SJCRH30 (cell line): ENCODE data around the gene PHKA2. TPM values are rescaled to one million over a fixed set of nuclear protein-coding genes. Genes with fewer than 3 reads are reported as not detected.

Experiments used
- DNase-seq, 2 experiments: peaks; one replicate each; pipeline ENCODE4 v3.0.0-alpha.2; 2015 to 2020
- H3K27ac ChIP-seq: fragments of 250-450 bp; sonication (Bioruptor Pico); 2 replicates; pipeline ENCODE4 v1.5.1; 2020; ENCODE audit warnings: mild to moderate bottlenecking, moderate library complexity
- H3K27me3 ChIP-seq: fragments of 250-450 bp; sonication (Bioruptor Pico); 2 replicates; pipeline ENCODE4 v1.5.1; 2020; ENCODE audit warnings: mild to moderate bottlenecking, moderate library complexity
- H3K36me3 ChIP-seq: fragments of 250-450 bp; sonication (Bioruptor Pico); 2 replicates; pipeline ENCODE4 v1.5.1; 2020; ENCODE audit warnings: mild to moderate bottlenecking, moderate library complexity
- H3K4me1 ChIP-seq: fragments of 250-450 bp; sonication (Bioruptor Pico); 2 replicates; pipeline ENCODE4 v1.5.1; 2020; ENCODE audit warnings: mild to moderate bottlenecking, moderate library complexity
- H3K4me3 ChIP-seq: fragments of 250-450 bp; sonication (Bioruptor Pico); 2 replicates; pipeline ENCODE4 v1.5.1; 2020; ENCODE audit warnings: mild to moderate bottlenecking, moderate library complexity
- H3K9me3 ChIP-seq: fragments of 250-450 bp; sonication (Bioruptor Pico); replicated peaks from 2 replicates; pipeline ENCODE4 v1.5.1; 2020; ENCODE audit warnings: mild to moderate bottlenecking, moderate library complexity
- total RNA-seq: library from RNA; depleted of rRNA; stranded (reverse); fragments of >200 nt; shearing (Covaris generic); gene quantifications from 2 replicates; pipeline ENCODE4 v1.2.3, GENCODE V29; 2014

Gene PHKA2
- total RNA-seq, 1 experiment from 2014 or later: 30.3 TPM

DNA sequence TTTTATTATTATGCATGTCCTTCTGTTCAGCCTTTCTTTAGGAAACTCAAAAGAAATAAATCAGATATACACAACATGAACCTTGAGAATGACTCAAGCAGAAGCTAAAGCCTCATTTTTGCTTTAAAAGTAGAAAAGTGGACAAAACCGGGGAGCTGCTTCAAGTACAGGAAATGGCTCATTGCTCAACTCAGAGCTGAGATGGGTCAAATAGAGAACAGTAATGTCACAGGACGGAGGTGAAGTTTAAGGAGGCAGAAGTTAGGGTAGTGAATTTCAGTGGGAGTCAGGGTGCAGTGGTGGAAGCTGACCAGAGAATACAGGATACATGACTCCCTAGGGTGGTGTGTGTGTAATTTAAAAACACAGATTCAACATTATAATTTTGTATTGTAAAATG lies 22.2 kb downstream of the PHKA2 start:
- no peak overlapping the region for H3K27ac ChIP-seq
- H3K9me3 ChIP-seq: no peaks in the 10 kb centered on the region
- no peaks in the 10 kb centered on the region for H3K36me3 ChIP-seq
- H3K27me3 ChIP-seq: no peaks in the 10 kb centered on the region
- DNase-seq: no peak
- no peaks in the 10 kb centered on the region for H3K4me1 ChIP-seq
- no peak overlapping the region for H3K4me3 ChIP-seq

DNA sequence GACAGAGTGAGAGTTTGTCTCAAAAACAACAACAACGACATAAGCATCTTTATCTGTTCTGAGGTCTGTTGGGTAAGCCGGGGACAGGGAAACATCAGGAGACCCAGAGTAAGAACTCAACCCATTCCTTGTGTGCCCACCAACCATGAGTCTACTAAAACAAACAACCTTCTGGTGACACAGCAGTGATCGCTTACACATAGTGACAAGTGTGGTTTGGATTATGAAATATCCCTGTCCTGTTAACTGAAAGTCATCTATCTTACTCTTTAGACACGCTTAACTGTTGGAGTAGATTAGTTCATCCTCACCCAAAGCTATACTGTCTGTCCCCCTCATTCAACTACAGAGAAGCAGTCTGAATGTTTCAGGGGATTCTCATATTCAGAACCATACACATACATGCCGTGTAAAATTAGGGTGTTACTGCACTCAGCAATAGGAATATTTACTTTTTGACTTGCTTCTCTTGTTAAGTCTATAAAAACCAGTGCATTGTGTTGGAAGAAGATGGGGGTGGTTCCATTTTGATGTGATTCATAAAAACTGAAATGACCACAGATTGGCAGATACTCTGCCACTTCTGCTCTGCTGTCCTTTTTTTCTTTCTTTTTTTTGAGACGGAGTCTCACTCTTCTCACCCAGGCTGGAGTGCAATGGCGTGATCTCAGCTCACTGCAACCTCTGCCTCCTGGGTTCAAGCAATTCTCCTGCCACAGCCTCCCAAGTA lies 27.4 kb downstream of the PHKA2 start:
- DNase-seq: no peak
- Histone ChIP-seq H3K4me1 (no peaks in the 10 kb centered on the region), H3K4me3 (no peak overlapping the region), H3K27ac (no peak overlapping the region), H3K27me3 (no peaks in the 10 kb centered on the region), H3K9me3 (no peaks in the 10 kb centered on the region), H3K36me3 (no peaks in the 10 kb centered on the region)

DNA sequence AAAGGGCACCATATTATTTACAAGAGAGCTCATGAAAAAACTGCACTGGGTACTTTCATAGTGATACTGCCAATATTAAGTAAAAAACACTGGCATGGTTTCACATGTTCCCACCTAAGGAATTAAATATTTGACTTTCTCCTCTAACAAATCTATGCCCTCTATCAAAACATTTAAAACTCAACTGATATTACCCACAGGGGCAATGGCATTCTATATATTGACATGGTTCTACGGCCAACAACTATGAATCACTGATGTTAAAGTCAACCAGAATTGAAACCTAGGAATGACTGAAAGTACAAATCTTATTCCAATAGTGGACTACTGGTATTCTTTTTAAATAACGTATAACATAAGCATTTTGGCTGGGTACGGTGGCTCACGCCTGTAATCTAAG lies 28.2 kb downstream of the PHKA2 start:
- no peak overlapping the region for H3K27ac ChIP-seq
- H3K27me3 ChIP-seq: no peaks in the 10 kb centered on the region
- no peak overlapping the region for H3K4me3 ChIP-seq
- no peaks in the 10 kb centered on the region for H3K4me1 ChIP-seq
- H3K36me3 ChIP-seq: no peaks in the 10 kb centered on the region
- DNase-seq: no peak
- H3K9me3 ChIP-seq: no peaks in the 10 kb centered on the region

DNA sequence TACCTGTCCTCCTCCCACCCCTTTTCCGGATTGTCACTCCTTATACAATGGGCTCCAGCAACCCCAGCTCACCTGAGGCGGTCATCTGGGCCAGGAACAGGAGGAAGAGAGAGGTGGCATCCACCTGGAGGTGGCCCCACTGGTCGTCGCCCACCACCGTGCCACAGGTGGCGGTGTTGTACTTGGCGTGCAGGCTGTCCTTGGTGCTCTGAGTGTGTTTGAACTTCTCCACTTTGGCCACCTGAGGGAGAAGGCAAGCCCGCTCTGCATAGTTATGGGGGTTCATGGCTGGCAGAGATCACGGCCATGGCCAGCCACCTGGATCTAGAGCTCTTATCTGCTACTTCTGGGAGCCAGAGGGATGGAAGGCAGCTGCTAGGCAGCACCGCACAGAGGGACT lies 32.9 kb downstream of the PHKA2 start:
- no peaks in the 10 kb centered on the region for H3K4me1 ChIP-seq
- DNase-seq: no peak
- H3K36me3 ChIP-seq: peaks cover 6% of the 10 kb centered on the region
- no peaks in the 10 kb centered on the region for H3K9me3 ChIP-seq
- H3K27me3 ChIP-seq: no peaks in the 10 kb centered on the region
- H3K27ac ChIP-seq: no peak overlapping the region
- no peak overlapping the region for H3K4me3 ChIP-seq

DNA sequence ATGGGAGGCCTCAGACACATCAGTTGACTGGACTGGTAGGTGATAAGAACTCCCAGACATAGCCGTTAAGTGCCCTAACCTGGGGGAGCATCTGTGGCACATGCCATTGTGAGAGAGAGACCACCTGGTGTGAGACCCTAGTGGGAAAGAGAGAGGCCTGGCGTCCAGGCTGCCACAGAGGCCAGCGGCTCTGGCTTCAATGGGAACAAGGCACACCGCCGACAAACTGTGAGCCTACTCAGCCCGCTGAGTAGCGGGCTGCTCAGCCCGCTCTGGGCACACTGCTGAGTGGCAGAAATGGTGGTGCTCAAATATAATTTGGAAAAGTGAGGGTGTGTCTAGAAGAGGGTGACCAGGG lies 34.0 kb downstream of the PHKA2 start:
- Histone ChIP-seq H3K27ac (no peak overlapping the region), H3K9me3 (no peaks in the 10 kb centered on the region), H3K4me1 (no peaks in the 10 kb centered on the region), H3K27me3 (no peaks in the 10 kb centered on the region), H3K4me3 (no peak overlapping the region), H3K36me3 (peaks cover 6% of the 10 kb centered on the region)
- DNase-seq: no peak

DNA sequence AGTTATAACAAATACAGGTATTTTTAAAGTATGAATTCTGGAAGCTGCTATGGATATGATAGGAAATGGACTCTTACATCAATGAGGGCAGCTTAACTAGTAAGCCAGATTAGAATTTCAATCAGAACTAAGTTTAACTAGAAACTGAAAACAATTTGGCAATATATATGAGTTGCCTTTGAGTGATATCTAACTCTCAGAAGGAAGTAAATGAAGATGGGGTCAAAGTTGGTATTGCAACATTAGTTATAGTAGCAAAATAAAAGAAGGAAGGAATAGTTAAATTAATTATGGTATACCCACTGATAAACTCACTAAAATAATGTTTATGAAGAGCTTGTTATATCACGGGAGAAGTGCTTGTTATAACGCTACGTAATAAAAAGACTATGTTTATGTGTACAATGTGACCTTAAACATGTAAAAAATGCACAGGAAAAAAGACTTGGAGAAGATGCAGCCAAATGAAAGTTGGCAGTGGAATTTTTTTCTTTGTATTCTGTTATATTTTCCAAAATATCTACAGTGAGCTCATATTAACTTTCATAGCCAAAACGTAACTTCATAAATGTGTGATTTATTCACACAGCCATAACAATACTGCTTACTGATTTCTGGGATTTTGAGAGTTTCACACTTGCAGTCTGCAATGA lies 34.5 kb downstream of the PHKA2 start:
- H3K9me3 ChIP-seq: no peaks in the 10 kb centered on the region
- DNase-seq: no peak
- H3K4me1 ChIP-seq: no peaks in the 10 kb centered on the region
- H3K27ac ChIP-seq: no peak overlapping the region
- no peak overlapping the region for H3K4me3 ChIP-seq
- no peaks in the 10 kb centered on the region for H3K27me3 ChIP-seq
- H3K36me3 ChIP-seq: peaks cover 6% of the 10 kb centered on the region

DNA sequence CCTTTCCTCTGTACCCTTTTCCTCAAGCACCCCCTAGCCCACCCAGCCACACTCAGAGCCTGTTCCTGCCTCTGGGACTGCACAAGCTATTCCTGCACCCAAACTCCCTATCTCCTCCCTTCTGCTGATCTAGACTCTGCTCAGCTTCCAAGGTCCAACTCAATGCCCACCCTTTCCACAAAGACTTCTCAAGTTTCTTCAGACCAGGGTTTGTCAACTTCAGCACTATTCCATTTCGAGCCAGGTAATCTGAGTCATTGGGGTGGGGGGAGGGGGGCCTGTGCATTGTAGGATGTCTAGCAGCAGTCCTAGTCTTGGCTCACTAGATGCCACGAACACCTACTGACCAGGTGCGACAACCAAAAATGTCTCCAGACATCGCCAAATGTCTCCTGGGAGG lies 37.3 kb downstream of the PHKA2 start:
- no peak overlapping the region for H3K4me3 ChIP-seq
- no peak for DNase-seq
- H3K27ac ChIP-seq: no peak overlapping the region
- no peaks in the 10 kb centered on the region for H3K9me3 ChIP-seq
- H3K27me3 ChIP-seq: no peaks in the 10 kb centered on the region
- H3K4me1 ChIP-seq: no peaks in the 10 kb centered on the region
- H3K36me3 ChIP-seq: peaks cover 6% of the 10 kb centered on the region

DNA sequence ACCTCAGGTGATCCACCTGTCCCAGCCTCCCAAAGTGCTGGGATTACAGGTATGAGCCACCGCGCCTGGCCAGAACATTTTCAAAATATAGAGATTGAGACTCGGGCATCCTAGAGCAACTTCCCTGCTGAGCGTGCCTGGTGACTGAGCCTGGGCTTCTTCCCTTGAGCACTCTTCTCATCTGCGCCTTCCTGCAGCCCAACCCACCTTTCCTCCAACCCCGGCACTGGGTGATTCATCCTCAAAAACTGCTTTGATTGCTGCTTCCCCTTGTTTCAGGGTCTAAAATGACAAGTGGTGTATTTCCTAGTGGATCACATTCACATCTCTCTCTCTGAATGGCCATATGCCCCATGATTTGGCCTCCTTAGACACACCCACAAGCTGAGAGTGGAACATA lies 37.8 kb downstream of the PHKA2 start:
- Histone ChIP-seq H3K9me3 (no peaks in the 10 kb centered on the region), H3K27me3 (no peaks in the 10 kb centered on the region), H3K4me1 (no peaks in the 10 kb centered on the region), H3K36me3 (peaks cover 6% of the 10 kb centered on the region), H3K27ac (no peak overlapping the region), H3K4me3 (no peak overlapping the region)
- DNase-seq: no peak

DNA sequence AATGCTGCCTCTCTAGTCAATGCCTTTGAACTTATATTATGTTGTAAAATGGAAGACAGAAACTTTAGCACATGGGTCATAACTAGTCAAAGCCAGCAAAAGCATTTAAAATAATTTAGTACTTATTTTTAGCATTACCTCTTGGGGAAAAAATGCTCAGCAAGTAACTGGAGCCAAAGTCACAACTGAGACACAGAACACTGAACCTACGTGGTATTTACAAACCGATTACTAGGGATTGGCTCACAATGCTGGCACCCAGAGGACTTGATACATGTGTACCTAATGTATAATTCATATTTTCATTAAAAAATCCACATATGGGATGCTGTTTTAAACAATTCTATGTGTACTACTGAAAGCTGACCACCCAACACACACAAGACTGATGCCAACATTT lies 38.4 kb downstream of the PHKA2 start:
- Histone ChIP-seq H3K27ac (no peak overlapping the region), H3K4me1 (no peaks in the 10 kb centered on the region)

DNA sequence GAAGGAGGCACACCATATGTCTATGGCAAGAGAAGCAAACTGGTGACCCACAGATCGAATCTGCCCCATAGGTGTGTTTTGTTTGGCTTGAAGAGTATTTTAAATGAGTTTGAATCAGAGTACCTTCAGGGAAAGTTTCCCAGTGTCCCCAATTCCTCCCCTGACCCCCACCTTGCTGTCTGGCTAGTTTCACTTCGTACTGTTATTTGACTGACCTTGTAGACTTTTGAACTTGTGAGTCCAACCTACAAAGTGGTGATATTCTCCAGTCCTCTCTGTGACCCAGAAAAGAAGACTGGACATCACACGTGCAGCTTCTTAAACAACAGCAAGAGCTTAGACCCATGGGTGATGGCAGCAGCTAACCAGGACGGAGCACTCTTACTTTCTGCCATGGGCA lies 39.4 kb downstream of the PHKA2 start:
- no peak overlapping the region for H3K4me3 ChIP-seq
- no peak overlapping the region for H3K27ac ChIP-seq
- no peaks in the 10 kb centered on the region for H3K9me3 ChIP-seq
- H3K4me1 ChIP-seq: no peaks in the 10 kb centered on the region
- peaks cover 10% of the 10 kb centered on the region for H3K36me3 ChIP-seq
- no peak for DNase-seq
- H3K27me3 ChIP-seq: no peaks in the 10 kb centered on the region

More for the DNA sequence above, 38.4 kb downstream of the PHKA2 start:
- H3K9me3 ChIP-seq: no peaks in the 10 kb centered on the region
- H3K36me3 ChIP-seq: peaks cover 10% of the 10 kb centered on the region
- no peak for DNase-seq
- no peaks in the 10 kb centered on the region for H3K27me3 ChIP-seq
- no peak overlapping the region for H3K4me3 ChIP-seq

DNA sequence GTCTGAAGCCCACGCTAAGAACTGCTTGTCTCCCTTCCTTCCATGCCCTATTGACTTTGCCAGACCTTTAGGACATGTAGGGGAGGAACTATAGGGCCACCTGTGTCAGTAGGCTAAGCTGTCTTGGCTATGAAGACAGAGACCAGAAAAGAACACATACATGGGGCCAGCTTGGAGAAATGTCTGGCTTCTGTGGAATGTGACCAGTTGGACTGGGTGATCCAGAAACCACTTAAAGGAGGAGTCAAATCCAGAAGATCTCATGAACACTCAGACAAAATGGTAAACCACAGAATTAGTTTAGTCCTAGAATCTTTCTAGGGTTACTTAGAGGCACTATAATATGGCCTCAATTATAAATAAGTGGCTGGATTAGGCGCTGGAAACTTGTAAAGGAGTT lies 42.0 kb downstream of the PHKA2 start:
- no peaks in the 10 kb centered on the region for H3K27me3 ChIP-seq
- H3K27ac ChIP-seq: no peak overlapping the region
- no peaks in the 10 kb centered on the region for H3K9me3 ChIP-seq
- DNase-seq: no peak
- H3K4me3 ChIP-seq: no peak overlapping the region
- peaks cover 4% of the 10 kb centered on the region for H3K36me3 ChIP-seq
- H3K4me1 ChIP-seq: no peaks in the 10 kb centered on the region

DNA sequence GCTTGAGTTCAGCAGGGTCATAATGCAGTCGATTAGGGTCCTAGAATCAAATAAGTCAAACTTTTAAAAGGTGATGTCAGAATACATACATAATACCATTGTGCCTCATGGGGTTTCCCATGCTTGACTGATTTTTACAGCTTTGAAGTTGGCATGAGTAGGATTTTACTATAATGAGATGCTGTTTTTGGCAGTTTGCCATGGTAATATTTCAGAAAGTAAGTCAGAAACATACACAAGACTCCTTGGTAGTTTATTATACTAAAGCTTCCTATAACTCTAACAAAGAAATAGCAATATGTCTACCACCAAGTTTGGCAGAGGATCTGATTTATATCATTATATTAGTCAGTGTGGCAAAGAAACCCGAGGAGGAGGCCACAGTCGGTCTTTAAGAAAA lies 45.2 kb downstream of the PHKA2 start:
- Histone ChIP-seq H3K36me3 (peaks cover 4% of the 10 kb centered on the region), H3K4me3 (no peak overlapping the region), H3K27ac (no peak overlapping the region), H3K4me1 (no peaks in the 10 kb centered on the region), H3K27me3 (no peaks in the 10 kb centered on the region), H3K9me3 (no peaks in the 10 kb centered on the region)
- DNase-seq: no peak

DNA sequence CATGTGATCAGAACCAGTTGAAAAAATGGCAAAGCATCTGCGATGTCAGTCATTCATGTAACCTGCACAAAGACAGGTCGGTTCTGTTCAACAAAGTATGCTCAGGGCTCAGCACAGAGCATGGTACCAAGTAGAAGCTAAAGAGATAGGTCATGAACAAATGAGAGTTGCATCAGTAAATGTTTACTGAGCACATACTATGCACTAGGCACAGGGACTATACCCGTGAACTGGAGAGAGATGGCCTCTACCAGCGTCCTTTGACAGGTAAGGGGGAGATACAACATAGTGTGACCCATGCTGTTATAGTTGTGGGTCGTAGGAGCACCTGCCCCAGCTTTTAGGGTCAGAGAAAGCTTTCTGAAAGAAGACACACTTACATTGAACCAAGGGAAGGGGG lies 46.7 kb downstream of the PHKA2 start:
- no peak overlapping the region for H3K27ac ChIP-seq
- no peaks in the 10 kb centered on the region for H3K4me1 ChIP-seq
- H3K27me3 ChIP-seq: no peaks in the 10 kb centered on the region
- DNase-seq: no peak
- peaks cover 4% of the 10 kb centered on the region for H3K36me3 ChIP-seq
- H3K4me3 ChIP-seq: no peak overlapping the region
- H3K9me3 ChIP-seq: no peaks in the 10 kb centered on the region

DNA sequence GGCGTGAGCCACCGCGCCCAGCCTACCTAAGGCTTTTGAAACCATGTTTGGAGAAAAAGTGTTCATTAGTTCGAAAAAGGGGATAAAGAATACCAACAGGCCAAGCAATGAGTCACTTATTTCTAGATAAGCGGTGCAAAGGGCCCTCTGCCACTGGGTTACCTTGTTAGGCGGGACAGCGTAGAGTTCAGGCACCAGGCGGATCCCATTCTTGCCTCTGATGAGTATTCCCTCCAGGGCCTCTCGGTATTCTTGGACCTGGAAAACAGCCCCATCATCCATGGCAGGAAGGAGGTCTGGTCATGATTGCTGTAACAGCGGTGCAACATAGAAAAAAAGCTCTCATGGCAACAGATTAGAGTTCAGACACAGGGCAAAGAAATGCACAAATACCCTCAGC lies 48.0 kb downstream of the PHKA2 start:
- peaks cover 4% of the 10 kb centered on the region for H3K36me3 ChIP-seq
- H3K4me3 ChIP-seq: no peak overlapping the region
- H3K4me1 ChIP-seq: no peaks in the 10 kb centered on the region
- no peak for DNase-seq
- H3K27ac ChIP-seq: no peak overlapping the region
- no peaks in the 10 kb centered on the region for H3K9me3 ChIP-seq
- H3K27me3 ChIP-seq: no peaks in the 10 kb centered on the region

DNA sequence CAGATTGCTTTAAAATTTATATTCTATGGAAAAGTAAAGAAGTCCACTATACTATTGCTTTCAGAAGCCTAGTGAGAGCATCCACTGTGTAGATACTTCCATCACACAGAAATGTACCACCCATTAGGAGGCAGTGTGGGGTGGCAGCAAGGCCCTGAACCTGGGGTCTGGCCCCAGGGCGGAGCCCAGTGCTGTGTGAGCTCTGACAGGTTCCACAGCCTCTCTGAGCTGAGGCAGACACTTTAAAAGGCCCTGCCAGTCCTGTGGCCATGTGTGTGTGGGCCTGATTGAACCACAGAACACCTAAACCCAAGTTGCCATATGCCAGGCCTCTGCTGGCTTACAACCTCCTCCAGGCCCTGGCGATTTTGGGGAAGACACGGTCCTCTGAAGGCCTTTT lies 49.2 kb downstream of the PHKA2 start:
- H3K36me3 ChIP-seq: peaks cover 2% of the 10 kb centered on the region; the same call in 1 of the 2 replicates
- DNase-seq: no peak
- H3K27me3 ChIP-seq: no peaks in the 10 kb centered on the region
- no peak overlapping the region for H3K4me3 ChIP-seq
- no peak overlapping the region for H3K27ac ChIP-seq
- no peaks in the 10 kb centered on the region for H3K4me1 ChIP-seq
- H3K9me3 ChIP-seq: no peaks in the 10 kb centered on the region

DNA sequence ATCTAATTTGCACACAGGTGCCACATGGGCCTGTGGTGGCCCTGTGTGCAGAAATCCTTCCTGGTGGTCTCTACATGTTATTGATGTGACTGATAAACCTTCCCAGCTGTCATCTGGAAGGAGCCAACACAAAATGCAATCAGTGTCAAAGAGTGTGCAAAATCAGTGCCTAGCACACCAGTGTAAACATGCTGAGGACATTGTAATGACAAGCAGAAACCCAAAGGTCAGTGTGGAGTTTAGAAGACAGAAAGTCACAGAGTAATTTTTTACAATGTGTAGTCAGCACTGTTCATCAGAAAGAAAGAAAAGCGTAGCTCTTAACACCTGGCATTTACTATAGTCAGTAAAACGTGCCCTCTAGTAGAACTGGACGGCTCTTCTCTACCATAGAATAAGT lies 50.3 kb downstream of the PHKA2 start:
- Histone ChIP-seq H3K27me3 (no peaks in the 10 kb centered on the region), H3K4me1 (no peaks in the 10 kb centered on the region), H3K4me3 (no peak overlapping the region), H3K27ac (no peak overlapping the region), H3K36me3 (peaks cover 2% of the 10 kb centered on the region; the same call in 1 of the 2 replicates), H3K9me3 (no peaks in the 10 kb centered on the region)
- no peak for DNase-seq
